ENCODE data around the gene RELA.

GRCh38 chr11:65636108-65637031 is 26.3 kb downstream of the RELA start:
- no peak for TF ChIP-seq SIN3A (IDR thresholded peaks at IDR 0.05; ENCODE audit: borderline replicate concordance, low read depth, low read length)
- no peak for TF ChIP-seq RELA (CRISPR knock-in tag; IDR thresholded peaks at IDR 0.05)

Data from HepG2 (cell line).